GM19324 (cell line): Measurements from ENCODE around the gene MAPK12.
"Not testable (repeated sequence)": the region's sequence is repeated elsewhere in the genome, so short reads cannot be mapped to it uniquely, and the experiment has no call there.

Source experiments
- ATAC-seq: cut with Tn5 transposase; IDR thresholded peaks from one replicate; pipeline ENCODE4 v1.9.1; 2021; ENCODE audit warnings: mild to moderate bottlenecking, moderate library complexity; ENCODE audit not compliant: unreplicated experiment, low FRiP score

MAPK12 gene

DNA sequence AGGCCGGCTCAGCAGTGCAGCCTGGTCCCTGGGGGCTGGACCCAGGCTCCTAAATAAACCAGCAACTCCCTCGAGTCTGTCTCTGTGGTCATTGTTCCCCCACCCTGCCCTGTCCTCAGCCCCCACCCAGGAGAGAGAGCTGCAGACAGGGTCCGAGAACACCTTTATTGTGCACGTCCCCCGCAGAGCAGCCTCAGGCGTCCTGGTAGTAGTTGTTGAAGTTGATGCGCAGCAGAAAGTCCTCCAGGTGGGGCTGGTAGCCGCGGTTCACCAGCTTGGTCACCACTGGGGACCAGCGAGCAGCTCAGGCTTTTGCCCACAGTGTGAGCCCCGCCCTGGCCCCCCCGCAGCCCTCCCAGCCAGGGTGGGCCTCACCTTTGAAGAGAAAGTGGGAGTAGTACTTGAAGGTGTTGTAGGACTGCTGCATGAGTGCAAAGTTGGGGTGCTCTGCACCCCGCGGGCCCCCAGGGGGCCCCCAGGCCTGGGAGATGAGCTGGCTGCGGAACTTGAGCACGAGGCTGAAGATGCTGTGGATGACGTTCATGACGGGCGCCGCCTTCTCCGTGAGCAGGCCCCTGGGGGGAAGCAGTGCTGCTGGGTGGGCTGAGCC lies 43.8 kb downstream of the MAPK12 start:
- no peak for ATAC-seq

DNA sequence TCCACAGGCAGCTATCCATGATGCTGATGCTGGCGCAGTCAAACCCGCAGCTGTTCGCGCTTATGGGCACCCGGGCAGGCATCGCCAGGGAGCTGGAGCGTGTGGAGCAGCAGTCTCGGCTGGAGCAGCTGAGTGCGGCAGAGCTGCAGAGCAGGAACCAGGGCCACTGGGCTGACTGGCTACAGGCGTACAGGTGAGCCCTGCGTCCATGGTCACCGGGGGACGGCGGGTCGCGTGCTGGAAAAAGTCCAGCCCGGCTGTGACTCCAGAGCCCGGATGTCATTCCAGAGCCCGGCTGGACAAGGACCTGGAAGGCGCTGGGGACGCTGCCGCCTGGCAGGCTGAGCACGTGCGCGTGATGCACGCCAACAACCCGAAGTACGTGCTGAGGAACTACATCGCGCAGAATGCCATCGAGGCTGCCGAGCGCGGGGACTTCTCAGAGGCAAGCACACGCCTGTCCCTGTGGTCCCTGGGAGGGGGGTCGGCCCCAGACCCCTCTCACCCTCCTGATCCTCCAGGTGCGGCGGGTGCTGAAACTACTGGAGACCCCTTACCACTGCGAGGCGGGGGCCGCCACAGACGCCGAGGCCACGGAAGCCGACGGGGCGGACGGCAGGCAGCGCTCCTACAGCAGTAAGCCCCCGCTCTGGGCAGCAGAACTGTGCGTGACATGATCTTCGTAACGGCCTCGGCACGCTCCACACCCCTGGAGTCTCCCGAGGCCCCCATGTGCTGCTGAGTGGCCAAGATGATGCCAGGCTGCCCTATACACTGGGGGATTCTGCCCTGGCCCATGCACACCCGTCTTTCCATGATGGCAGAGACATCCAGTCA lies 44.6 kb downstream of the MAPK12 start:
- no peak for ATAC-seq

DNA sequence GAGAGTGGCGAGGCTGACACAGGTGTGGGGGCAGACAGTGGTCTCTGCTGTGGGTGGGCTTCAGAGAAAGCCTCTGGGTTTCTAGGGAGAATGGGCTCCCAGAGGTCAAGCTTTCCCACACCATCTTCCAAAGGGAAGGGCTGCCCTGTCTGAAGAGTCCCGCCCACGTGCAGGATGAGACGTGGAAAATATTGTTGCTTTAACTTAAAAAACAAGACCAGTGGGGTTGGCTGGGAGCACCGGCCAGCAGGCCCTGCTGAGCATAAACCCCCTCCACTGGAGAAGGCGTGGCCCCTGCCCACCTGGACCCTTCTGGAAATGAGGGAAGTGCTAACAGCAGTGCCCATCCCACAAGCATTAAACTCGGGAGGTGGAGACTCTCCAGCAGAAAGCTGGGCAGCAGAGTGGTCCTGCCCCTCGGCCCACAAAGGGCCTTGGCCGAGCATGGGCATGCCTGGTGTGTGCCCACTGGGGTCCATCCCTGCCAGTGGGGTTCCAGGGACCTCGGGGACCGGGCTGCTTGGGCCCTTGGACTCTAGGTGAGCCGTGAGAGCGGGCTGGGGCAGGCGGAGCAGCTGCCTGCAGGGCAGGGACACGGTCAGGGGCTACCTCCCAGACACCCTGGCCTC lies 45.3 kb downstream of the MAPK12 start:
- no peak for ATAC-seq

DNA sequence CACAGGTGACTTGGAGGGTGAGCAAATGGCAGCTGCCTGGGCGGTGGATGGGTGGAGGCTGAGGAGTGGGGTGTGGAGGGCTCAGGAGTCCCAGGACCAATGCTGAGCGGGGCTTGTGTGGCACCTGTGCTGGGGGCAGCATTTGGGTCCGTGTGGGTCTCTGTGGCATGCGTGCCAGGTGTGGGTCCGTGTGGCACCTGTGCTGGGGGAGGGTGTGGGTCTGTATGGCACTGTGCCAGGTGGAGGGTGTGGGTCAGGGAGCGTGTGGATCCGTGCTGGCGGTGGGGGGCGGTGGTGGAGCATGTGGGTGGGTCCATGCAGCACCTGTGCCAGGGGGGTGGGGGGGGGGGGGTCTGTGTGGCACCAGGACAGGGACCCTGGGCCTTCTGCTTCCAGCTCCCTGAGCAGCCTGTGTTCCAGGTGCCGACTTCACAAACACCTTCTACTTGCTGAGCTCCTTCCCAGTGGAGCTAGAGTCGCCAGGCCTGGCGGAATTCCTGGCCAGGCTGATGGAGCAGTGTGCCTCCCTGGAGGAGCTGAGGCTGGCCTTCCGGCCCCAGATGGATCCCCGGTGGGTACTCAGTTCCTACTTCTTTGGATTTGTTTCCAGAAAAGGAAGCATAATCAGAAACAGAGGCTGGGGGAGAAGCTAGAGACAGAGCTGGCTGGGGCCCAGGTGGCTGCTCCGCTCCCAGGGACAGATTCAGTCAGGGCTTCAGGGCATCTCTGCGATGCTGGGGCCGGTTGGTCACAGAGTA lies 46.0 kb downstream of the MAPK12 start:
- no peak for ATAC-seq

DNA sequence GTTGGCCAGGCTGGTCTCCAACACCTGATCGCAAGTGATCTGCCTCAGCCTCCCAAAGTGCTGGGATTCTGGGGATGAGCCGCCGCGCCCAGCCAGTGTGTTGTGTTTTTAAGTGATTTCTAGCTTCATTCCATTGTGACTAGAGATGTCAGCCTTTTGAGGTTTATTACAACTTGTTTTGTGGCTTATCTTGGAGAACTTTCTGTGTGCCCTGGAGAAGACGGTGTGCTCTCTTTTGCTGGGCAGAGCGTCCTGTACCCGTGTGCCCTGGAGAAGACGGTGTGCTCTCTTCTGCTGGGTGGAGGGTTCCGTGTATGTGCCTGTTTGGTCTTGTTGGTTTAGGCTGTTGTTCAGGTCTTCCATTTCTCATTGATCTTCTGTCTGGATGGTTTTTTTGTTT lies 48.2 kb downstream of the MAPK12 start:
- no peak for ATAC-seq

DNA sequence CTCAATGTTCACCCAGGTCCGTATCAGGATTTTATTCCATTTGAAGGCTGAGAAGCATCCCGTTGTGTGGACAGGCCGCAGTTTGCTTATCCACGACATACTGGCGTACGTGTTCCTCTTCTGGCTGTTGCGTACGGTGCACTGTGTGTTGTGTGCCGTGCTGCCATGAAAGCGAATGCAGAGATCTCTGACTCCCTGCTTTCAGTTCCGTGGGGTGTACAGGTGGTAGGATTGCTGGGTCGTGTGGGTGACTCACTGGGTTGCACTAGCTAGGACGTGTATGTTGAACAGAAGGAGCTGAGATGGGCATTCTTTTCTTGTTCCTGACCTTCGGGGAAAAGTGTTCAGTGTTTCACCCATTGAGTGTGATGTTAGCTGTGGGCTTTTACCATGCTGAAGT lies 50.3 kb downstream of the MAPK12 start:
- ATAC-seq: no peak

DNA sequence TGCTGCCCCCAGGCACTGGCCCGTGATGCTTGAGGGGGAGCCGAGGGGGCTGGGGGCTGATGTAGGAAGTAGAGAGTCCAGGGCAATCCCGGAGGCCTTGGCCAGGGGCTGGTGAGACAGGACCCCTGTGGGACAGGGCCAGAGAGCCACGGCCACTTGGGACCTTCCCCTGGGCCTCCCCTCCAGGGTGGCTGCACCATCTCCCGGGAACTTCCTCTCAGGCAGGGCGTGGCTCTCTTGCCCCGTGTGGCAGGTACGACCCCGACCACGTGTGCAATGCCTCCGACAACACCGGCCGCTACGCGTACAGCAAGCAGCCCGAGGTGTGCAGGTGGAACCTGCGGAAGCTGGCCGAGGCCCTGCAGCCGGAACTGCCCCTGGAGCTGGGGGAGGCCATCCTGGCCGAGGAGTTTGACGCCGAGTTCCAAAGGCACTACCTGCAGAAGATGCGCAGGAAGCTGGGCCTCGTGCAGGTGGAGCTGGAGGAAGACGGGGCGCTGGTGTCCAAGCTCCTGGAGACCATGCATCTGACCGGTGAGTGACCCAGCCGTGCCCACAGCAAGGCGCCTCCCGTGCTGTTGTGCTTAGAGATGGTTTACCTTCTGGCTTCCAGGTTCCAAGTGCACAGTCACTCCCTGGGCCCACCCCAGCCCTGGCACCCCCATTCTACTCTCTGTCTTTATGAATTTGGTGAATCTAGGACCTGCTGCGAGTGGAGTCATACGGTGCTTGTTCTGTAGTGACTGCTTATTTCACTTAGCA lies 50.9 kb downstream of the MAPK12 start:
- no peak for ATAC-seq

DNA sequence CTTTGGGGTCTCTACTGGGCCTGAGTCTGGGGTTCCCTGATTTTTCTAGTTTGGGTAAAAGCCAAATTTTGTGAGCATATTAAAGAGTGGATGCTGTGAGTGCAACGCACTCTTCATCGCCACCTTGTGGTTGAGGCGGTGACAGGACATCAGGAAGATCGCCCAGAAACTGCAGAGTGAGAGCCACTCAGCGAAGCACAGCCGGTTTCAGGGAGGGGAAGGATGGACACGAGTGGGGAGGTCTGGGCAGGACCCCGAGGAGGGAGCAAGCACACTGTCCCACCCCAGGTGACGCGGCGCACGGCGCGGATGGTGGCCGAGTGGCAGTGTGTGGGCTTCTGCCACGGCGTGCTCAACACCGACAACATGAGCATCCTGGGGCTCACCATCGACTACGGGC lies 51.6 kb downstream of the MAPK12 start:
- ATAC-seq: no peak

DNA sequence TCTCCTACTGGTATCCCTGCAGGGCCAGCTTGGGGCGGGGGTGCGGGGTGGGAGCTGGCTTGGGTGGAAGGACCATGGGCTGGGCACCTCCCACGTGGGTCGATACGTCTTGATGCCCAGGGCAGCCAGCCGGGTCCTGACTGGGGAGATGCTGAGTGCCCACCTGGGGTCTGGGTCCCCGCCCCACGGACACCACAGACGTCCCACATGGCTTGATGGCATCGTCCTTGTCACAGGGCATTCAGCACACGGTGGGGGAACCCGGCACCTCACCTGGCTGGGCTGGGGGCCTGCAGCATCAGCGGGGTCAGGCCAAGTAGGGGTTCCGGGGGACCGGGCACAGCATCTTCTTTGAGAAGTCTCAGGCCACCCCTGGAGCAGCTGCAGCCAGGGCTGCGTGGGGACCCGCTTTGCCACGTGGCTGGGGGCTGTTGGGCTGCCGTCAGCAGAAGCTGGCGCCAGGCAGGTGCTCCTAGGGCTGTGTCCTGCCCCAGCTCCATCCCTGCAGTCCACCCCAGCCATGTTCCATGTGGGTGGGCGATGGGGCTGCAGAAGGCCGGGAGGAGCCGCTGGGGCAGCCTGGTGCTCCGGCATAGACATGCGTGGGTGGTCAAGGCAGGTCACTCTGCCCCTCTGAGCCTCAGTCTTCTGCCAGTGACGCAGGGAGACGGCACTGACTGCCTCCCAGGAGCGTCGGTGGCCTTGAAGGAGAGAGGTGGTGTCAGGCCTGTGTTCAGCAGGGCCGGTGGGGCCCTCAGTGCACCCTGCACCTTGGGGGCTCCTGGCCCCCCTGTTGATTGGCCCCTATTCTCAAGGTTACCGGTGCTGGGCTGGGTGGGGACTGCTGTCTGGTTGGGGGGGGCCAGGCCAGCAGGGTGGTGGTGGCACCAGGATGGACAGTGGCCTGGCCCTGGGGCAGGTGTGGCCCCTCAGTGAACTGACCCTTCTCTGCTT lies 52.3 kb downstream of the MAPK12 start:
- no peak for ATAC-seq

DNA sequence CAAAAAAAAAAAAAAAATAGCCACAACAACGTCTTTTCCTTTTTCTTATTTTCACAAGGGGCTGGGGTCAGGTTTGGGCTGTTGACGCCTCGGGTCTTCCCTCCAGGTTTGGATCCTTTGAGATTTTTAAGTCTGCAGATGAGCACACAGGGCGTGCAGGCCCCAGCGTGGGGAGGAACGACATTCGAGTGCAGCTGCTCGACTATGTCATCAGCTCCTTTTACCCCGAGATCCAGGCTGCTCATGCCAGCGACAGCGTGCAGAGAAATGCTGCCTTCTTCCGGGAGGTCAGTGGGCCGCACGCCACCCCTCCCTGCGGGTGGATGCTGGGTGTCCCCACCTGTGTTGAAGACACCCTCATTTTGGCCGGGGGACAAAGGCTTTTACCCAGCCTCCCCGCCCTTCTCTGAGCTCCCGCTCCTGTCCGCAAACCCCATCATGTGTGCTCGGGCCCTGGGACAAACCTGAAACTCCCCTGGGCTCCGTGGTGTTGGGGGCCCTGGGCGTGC lies 53.0 kb downstream of the MAPK12 start:
- ATAC-seq: no peak

DNA sequence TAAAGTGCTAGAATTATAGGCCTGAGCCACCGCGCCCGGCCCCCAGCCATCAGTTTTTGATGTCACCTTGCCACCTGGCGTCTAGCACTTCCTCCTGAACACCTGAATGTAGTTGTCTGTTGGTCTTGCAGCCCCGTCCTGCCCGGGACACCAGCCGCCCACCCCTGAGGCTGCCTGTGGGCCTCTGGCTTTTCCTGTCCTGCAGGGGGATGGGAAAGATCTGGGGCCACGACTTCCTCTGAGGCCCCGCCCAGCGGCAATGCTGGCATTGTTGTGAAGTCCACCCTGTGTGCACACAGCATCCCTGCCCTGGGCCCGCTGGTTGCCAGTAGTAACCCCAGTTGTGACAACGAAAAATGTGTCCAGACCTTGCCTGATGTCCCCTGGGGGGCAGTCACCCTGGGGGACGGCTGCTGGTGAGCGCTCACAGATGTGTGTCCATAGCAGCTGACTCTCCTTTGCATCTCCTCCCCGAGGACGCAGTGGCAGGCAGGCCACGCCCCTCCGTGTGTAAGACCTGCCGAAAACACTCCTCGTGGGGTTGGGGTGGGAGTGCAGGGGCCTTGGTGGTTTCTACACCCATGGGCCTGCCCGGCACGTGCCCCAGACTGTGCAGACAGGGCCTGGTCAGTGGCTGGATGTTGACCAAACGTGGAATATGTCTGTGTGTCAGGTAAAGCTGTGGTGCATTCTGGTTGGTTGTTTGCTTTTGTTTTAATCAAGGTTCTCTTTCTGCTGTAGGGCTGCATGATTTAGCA lies 53.9 kb downstream of the MAPK12 start:
- ATAC-seq: no peak

DNA sequence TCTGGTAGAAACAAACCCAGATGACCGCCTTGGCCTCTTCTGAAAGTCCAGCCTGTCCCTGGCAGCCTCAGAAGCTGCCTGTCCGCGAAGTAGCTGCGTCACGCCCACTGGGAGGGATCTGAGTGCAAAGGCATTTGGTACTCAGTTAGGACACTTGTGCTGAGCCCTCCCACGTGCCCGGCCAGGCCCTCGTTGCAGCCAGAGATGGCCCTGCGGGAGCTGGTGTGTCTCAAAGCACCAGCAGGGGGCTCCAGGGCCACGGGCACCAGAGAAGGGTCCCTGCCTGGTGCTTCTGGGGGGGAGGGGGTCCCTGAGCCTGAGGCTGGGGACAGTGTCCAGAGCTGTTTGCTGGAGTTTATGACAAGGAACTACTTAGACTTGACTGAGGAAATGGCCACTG lies 54.9 kb downstream of the MAPK12 start:
- no peak for ATAC-seq

DNA sequence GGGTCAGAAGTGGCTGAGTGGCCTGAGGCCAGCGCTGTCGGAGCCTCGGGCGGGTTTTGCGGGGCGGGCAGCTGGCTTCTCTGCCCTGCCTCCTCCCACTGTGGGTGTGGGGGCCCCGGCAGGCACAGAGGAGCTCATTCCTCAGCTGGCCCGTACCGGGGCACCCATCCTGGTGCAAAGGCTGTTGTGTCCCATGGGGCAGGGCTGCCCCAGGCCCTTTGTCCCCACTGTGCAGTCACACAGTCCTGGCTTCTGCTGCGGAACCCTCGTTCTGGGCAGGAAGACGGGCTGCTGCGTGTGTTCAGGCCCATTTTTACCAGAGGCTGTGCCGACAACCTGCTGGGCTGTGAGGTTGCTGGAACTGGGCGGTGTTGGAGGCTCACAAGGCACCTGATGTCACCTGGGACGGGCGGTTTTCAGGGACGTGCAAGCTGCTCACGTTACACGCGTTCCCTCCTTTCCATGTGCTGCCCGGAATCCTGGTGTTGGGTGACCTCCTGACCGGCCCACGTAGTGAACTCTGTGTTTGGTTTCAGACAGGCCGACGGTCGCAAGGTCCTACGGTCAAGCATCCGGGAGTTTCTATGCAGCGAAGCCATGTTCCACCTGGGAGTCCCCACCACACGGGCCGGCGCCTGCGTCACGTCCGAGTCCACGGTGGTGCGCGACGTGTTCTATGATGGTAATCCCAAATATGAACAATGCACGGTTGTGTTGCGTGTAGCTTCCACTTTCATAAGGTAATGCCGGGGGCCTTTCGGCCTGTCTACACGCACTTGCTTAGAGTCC lies 55.5 kb downstream of the MAPK12 start:
- ATAC-seq: no peak

DNA sequence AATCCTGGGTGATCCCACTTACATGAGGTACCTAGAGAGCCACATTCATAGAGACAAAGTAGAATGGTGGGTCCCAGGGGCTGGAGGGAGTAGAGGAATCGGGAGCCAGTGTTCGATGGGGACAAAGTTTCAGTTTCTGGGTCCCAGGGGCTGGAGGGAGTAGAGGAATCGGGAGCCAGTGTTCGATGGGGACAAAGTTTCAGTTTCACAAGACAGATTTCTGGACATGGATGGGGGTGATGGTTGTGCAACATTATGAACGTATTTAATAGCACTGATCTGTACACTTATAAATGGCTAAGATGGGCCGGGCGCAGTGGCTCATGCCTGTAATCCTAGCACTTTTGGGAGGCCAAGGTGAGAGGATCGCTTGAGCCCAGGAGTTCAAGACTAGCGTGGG lies 56.5 kb downstream of the MAPK12 start:
- ATAC-seq: not testable (repeated sequence)

DNA sequence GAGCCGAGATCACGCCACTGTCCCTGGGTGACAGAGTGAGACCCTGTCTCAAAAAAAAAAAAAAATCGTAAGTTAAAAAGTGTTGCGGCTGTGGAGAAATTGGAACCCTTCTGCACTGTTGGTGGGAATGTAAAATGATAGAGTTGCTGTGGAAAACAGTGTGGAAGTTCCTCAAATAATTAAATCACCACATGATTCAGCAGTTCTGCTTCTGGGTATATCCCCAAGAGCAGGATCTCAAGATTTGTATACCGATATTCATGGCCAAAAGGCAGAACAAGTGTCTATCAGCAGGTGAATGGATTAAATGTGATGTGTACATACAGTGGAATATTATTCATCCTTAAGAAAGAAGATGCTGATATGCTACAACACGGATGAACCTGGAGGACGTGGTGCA lies 56.9 kb downstream of the MAPK12 start:
- ATAC-seq: no peak

DNA sequence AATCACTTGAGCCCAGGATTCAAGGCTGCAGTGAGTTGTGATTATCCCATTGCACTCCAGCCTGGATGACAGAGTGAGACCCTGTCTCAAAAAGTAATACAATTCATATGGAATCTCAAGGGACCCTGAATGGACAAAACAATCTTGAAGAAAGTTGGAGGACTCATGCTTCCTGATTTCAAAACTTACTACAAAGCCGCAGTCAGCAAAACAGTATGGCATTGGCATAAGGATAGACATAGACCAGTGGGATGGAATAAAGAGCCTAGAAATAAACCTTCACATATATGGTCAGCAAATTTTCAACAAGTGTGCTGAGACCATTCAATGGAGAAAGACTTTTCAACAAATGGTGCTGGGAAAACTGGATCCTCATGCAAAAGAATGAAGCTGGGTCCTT lies 58.2 kb downstream of the MAPK12 start:
- no peak for ATAC-seq
